GM19240 (cell line): ENCODE measurements around the gene AQP2.

Experiments used
- DNase-seq: peaks from one replicate; pipeline ENCODE4 v3.0.0; 2011; ENCODE audit warnings: low spot score; ENCODE audit not compliant: insufficient read length

The AQP2 gene

GRCh38 chr12:49939707-49940106, 10.8 kb upstream of the AQP2 start:
- no peak for DNase-seq

DNA sequence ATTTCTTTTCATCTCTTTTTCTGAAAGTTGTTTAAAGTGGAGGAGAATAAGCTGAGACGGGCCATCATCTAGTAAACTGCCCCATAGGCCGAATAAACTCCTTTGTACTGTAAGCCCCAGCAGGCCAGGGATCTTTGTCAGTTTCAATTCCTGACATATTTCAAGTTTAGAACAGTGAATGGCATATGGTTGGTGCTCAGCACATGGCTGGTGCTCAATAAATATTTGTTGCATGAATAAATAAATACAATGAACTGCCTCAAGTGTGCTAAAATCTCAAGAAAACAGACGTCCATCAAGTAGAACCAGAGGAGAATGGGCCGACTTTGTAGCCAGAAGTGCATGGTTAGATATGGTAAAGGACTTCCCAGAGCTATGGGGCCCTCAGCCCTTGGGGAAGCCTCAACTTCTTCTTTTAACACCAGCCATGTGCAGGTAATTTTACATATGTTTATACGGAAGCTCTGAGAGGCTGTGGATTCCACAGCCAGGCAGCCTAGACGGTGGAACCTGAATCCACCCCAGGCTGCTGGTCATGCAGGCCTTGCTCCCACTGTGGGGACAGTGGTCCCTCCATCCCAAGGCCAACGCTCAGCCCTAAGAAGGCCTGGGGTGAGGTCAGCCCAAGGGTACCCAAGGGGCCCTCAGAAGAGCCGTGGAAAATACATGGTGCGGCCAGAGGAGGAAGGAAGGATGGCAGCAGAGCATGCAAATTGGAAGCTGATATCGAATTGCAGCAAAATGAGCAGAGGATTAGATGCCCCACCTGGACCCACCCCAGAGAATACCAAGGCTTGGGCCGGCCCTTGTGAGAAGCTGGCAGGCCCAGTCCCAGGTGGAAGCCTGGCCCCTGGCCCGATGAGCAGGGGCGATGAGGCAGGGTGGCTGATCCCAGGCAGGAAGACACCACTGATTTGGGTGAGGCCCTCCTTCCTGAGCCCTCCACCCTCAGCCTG, 8.7 kb upstream of the AQP2 start:
- no peak for DNase-seq

GRCh38 chr12:49942512-49942893, 8.0 kb upstream of the AQP2 start:
- DNase-seq: no peak

GRCh38 chr12:49942921-49943624, 7.5 kb upstream of the AQP2 start:
- DNase-seq: no peak

DNA sequence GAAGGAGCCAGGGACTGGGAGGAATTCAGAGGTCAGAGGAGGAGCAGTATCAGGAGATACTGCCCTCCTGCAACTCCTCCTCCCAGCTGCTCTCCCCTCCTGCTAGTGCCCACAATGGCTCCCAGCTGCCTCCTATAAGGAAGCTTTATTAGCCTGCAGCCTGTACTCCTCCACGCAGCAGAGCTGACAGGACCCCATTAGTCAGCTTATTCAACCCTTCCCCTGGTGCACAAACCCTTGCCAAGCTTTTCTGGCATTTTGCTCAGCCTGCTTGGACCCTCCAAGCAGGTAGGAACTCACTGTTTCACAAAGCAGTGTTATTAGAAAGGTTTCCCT, 6.9 kb upstream of the AQP2 start:
- no peak for DNase-seq

DNA sequence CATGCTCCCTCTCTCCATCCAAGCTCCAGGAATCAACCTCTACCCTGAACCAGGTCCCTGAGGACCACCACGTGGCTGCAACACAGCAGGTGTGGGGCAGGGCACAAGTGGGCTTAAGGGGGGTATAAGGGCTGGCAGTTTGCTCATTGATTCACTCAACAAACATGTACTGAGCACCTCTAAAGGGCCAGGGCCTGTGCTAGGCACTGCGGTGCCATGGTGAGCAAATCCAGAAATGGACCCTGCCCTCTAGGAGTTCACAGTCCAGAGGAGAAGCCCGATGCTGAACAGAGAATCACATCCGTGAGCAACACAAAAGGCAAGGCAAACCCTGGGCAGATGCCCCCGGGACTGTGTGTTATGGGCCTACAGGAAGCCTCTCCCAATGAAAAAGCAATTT, 6.5 kb upstream of the AQP2 start:
- no peak for DNase-seq

GRCh38 chr12:49944718-49945117, 5.8 kb upstream of the AQP2 start:
- no peak for DNase-seq

GRCh38 chr12:49945394-49946080, 5.0 kb upstream of the AQP2 start:
- DNase-seq: peak; percentile 87

- DNase-seq: no peak
These were observed 4.5 kb upstream of the AQP2 start for GRCh38 chr12:49946086-49946485.

DNA sequence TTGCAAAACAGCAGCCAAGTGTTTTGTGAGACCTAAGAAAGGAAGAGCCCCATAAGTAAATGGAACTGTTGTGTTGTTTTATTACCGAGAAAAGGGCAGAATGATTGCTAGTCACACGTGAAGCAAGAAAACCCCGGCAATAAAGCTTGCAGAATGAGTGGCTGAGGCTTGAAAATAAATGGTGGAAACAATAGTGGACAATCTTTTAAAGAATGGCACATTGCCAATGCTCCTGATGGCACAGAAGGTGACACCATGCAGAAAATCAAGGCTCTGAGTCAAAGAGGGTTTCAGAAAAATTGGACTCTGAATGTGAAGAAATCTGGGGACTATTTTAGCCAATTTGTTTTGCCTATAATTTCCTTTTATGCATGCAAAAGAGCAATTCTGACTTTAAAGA, 4.0 kb upstream of the AQP2 start:
- no peak for DNase-seq

- DNase-seq: no peak
These were observed 2.8 kb upstream of the AQP2 start for GRCh38 chr12:49947593-49948226.

DNA sequence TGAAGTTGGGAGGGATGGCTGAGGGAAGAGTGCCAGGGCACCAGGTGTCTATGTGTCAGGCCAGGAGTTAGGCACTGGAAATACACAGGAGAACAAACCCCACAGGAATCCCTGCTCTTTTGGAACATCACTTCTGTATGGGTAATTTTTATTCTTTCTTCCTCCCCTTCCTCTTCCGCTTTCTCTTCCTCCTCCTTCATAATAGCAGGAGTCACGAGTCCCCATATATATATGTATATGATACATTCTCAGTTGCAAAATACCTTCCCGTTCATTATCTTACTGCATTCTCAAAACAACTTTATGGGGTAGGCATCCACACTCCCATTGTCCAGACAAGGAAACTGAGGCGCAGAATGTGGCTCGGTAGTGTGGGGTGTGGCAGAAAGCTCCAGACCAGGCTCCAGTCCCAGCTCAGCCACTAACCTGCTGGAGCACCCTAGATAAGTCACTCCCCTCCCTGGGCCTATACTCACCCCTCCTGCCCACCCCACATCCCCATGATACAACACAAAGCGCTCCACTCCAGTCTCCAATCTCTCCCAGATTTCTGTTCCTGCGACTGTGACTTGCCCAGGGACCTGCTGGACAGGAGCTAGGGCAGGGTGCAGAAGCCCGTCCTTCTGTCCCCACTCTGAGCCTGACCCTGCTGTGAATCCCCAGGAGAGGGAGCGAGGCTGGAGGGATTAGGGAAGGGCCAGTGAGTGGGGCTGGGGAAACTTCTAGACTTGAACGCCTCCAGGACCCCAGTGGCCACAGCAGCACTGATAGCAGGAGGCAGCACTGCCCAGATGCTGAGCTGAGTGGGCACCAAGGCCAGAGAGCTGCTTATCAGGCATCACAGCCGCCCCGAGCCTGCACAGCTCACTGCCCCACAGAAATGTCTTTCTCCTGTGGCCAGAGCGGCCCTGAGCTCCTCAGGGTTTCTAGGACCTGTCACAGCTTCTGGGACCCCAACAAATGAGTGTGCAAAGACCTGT, 1.4 kb upstream of the AQP2 start:
- DNase-seq: no peak

- DNase-seq: no peak
These were observed 671 bp upstream of the AQP2 start for GRCh38 chr12:49949866-49950265.

- DNase-seq: no peak
These were observed 1.1 kb downstream of the AQP2 start for GRCh38 chr12:49951411-49952240.

GRCh38 chr12:49952391-49953055, 2.0 kb downstream of the AQP2 start:
- no peak for DNase-seq

DNA sequence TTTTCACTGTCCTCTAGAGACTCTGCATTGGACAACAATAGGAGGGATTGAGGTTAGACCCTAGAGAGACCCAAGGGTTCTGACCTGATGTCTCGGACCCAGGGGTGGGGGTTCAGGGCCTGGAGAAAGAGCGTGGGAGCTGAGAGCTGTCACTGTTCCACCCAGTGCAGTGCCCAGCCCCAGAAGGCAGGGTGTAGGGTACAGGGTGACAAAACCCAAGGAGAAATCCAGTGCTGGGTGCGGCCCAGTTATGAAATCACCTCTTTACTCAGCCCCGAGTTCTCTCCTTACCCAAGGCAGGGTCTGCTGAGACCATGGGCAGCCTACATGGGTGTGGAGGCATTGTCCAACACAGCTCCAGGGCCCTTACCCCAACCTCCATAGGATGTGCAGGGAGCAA, 2.6 kb downstream of the AQP2 start:
- DNase-seq: no peak

DNA sequence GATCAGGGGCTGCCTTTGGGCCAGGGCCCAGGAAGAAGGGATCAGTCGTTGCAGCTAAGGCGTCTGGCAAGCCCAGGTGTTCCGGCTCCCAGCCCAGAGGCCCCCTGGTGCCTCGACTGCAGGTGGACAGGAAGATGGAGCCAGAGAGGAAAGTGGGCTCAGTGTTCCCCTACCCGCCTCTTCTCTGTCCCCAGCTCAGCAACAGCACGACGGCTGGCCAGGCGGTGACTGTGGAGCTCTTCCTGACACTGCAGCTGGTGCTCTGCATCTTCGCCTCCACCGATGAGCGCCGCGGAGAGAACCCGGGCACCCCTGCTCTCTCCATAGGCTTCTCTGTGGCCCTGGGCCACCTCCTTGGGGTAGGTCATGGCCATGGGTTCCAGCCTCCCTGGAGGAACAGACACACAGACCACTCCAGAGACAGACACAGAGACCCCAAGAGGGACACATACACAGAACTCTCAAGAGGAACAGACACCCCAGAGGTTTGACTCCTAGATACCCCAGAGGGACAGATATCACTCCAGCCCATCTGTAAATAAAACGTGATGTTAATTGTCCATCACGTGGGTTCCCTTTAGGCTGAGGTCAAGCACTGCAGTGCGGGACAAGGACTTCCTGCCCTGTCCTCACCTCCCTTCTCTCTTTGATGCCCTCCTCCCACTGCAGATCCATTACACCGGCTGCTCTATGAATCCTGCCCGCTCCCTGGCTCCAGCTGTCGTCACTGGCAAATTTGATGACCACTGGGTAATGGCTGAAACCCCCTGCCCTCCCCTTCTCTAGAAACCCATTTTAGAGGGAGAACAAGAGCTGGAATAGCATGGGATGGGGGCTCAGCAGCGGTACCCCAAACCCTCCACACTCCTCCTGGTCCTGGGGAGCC, 3.7 kb downstream of the AQP2 start:
- DNase-seq: no peak
